ENCODE measurements around the gene DLG2. TPM values are rescaled to one million over a fixed set of nuclear protein-coding genes. Genes with fewer than 3 reads are reported as not detected.

Gene DLG2
- total and polyA plus RNA-seq, 2 donors (not counting 3 experiments of a cell fraction or from before 2014, with no cell fraction given): 0.15 to 1.1 TPM

DNA sequence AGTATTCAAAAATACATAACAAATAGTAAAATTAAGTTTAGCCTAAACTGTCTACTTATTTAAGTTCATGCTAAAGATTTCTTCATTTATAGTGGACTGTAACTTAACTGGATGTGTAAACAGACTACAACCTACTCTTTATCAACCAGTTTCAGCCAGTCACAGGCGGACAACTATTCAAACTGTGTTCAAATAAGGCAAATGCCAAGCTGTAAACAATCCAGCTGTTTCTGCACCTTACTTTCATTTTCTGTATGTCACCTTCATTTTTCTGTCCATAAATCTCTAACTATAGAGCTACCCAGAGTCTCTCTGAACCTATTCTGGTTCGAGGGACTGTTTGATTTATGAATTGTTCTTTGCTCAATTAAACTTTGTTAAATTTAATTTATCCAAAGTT lies 992.8 kb downstream of the DLG2 start:
- FAIRE-seq: no peak
- intact Hi-C loops (cut with micrococcal nuclease): no loop called here
- H3K4me2 ChIP-seq (ENCODE audit: insufficient read depth, low read length): no peak overlapping the region

More for the DNA sequence above, 992.8 kb downstream of the DLG2 start:
- Histone ChIP-seq H3K4me3 (replicated peaks in 1 of 3; ENCODE audit: insufficient read depth in 1 of 3, low read depth in 1 of 3, low read length in 3 of 3) (no peak overlapping the region), H4K20me1 (replicated peaks; ENCODE audit: control insufficient read depth, extremely low read depth, insufficient read depth, low read length) (no peaks in the 10 kb centered on the region), H3K27me3 (ENCODE audit: control insufficient read depth in 2 of 2, insufficient read depth in 2 of 2, low read length in 2 of 2) (no peaks in the 10 kb centered on the region), H3K9me3 (replicated peaks; ENCODE audit: control insufficient read depth, insufficient read depth, low read length) (no peaks in the 10 kb centered on the region), H3K79me2 (ENCODE audit: control insufficient read depth, insufficient read depth, low read length) (no peaks in the 10 kb centered on the region), H3K4me1 (ENCODE audit: control insufficient read depth, extremely low read depth, insufficient read depth, low read length) (no peaks in the 10 kb centered on the region), H3K9me1 (replicated peaks; ENCODE audit: control insufficient read depth, extremely low read depth, insufficient read depth, low read length) (no peaks in the 10 kb centered on the region), H3K9ac (replicated peaks; ENCODE audit: extremely low read depth, insufficient read depth, low read length) (no peak overlapping the region), H2AFZ (ENCODE audit: low read depth, low read length) (no peak overlapping the region), H3K27ac (ENCODE audit: insufficient read depth, low read depth, low read length) (no peak overlapping the region), H3K36me3 (ENCODE audit: control insufficient read depth in 2 of 2, extremely low read depth in 1 of 2, insufficient read depth in 2 of 2, low read length in 2 of 2) (no peaks in the 10 kb centered on the region)
- BruUV-seq (replicated peaks): no TSS peak
- no peak for TF ChIP-seq GATA2 (IDR thresholded peaks at IDR 0.05; ENCODE audit: insufficient read depth, insufficient read length, low read depth, low read length)
- TF ChIP-seq POLR2AphosphoS5 (IDR thresholded peaks at IDR 0.05; ENCODE audit: insufficient read depth, low read depth, low read length): no peak
- TF ChIP-seq, protein P1, sequence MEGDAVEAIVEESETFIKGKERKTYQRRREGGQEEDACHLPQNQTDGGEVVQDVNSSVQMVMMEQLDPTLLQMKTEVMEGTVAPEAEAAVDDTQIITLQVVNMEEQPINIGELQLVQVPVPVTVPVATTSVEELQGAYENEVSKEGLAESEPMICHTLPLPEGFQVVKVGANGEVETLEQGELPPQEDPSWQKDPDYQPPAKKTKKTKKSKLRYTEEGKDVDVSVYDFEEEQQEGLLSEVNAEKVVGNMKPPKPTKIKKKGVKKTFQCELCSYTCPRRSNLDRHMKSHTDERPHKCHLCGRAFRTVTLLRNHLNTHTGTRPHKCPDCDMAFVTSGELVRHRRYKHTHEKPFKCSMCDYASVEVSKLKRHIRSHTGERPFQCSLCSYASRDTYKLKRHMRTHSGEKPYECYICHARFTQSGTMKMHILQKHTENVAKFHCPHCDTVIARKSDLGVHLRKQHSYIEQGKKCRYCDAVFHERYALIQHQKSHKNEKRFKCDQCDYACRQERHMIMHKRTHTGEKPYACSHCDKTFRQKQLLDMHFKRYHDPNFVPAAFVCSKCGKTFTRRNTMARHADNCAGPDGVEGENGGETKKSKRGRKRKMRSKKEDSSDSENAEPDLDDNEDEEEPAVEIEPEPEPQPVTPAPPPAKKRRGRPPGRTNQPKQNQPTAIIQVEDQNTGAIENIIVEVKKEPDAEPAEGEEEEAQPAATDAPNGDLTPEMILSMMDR (IDR thresholded peaks at IDR 0.05; ENCODE audit: extremely low read depth in 1 of 2, insufficient read depth in 1 of 2, low read depth in 1 of 2, low read length in 2 of 2): no peak
- TF ChIP-seq JUN (IDR thresholded peaks at IDR 0.05; ENCODE audit: borderline replicate concordance, insufficient read depth, insufficient read length, low read depth): no peak
- no peak for TF ChIP-seq MYC (IDR thresholded peaks at IDR 0.05; ENCODE audit: low read depth, low read length)
- no peak for TF ChIP-seq POLR2A (IDR thresholded peaks at IDR 0.05; ENCODE audit: low read depth, low read length)
- TF ChIP-seq FOS (IDR thresholded peaks at IDR 0.05; ENCODE audit: borderline replicate concordance, insufficient read depth, low read length): no peak
- no peak for TF ChIP-seq EZH2 (IDR thresholded peaks at IDR 0.05; ENCODE audit: borderline replicate concordance, low read depth, low read length, severe bottlenecking)
- TF ChIP-seq, protein P2, sequence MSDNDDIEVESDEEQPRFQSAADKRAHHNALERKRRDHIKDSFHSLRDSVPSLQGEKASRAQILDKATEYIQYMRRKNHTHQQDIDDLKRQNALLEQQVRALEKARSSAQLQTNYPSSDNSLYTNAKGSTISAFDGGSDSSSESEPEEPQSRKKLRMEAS (IDR thresholded peaks at IDR 0.05; ENCODE audit: insufficient read depth, insufficient read length): no peak
- dilution Hi-C loops (cut with MboI; ENCODE audit: extremely low pct_ligation_motif_present, low sequenced_read_pairs): no loop called here
- no peak for DNase-seq (ENCODE audit: low read depth, low spot score)
- CTCF ChIA-PET: no interaction called here
- POLR2A ChIA-PET: no interaction called here
